Choroid plexus epithelial cell (primary cell): Measurements from ENCODE around the gene MYRF.
A peak's percentile ranks its signal among the peaks of the same experiment; 100 is the strongest.

Experiments used
- DNase-seq: peaks from one replicate; pipeline ENCODE4 v3.0.0-alpha.2; 2010; ENCODE audit warnings: low read depth
- H3K4me3 ChIP-seq: 2 replicates; pipeline ENCODE4 v1.5.1; 2011; ENCODE audit warnings: low read depth, mild to moderate bottlenecking, control low read depth, low read length, moderate library complexity
- TF ChIP-seq, protein P1 (sequence below): conservative IDR thresholded peaks from 2 replicates; pipeline ENCODE4 v1.5.1; 2011; ENCODE audit warnings: low read depth, mild to moderate bottlenecking, control low read depth, inconsistent platforms, low read length, moderate library complexity

The MYRF gene

DNA sequence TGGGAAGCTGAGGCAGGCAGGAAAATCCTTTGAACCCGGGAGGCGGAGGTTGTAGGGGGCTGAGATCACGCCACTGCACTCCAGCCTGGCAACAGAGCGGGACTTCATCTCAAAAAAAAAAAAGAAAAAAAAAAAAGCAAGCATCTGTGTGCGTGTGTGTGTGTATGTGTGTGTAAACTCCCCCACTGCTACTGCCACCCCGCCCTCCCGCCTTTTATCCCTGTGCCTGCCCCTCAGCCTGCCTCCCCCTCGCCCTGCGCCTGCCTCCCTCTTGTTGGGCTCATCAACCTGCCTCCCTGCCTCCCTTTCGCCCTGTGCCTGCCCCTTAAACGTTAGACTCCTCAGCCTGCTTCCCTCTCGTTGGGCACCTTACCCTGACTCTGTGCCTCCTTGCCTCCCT, 22.0 kb downstream of the MYRF start:
- H3K4me3 ChIP-seq: no peak overlapping the region
- no peak for DNase-seq
- TF ChIP-seq, protein P1, sequence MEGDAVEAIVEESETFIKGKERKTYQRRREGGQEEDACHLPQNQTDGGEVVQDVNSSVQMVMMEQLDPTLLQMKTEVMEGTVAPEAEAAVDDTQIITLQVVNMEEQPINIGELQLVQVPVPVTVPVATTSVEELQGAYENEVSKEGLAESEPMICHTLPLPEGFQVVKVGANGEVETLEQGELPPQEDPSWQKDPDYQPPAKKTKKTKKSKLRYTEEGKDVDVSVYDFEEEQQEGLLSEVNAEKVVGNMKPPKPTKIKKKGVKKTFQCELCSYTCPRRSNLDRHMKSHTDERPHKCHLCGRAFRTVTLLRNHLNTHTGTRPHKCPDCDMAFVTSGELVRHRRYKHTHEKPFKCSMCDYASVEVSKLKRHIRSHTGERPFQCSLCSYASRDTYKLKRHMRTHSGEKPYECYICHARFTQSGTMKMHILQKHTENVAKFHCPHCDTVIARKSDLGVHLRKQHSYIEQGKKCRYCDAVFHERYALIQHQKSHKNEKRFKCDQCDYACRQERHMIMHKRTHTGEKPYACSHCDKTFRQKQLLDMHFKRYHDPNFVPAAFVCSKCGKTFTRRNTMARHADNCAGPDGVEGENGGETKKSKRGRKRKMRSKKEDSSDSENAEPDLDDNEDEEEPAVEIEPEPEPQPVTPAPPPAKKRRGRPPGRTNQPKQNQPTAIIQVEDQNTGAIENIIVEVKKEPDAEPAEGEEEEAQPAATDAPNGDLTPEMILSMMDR: no peak

DNA sequence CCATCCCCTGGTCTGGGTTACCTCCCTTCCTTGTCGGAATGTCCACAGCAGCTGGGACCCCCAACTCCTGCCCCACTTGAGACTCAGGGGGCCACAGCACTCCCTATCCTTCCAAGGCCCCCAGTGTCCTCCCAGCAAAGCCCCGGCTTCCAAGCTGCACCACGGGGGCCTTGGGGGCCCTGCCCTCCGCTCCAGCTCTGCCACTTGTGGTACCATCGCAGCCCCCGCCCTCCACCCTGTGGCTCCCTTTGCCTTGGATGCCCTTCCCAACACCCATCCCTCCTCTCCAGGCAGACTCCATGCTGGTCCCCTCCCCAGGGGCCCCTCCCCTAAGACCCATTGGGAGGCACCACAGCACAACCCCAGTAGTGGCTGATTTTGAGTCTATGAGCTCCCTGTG, 22.7 kb downstream of the MYRF start:
- TF ChIP-seq, protein P1: no peak
- H3K4me3 ChIP-seq: no peak overlapping the region
- DNase-seq: no peak

DNA sequence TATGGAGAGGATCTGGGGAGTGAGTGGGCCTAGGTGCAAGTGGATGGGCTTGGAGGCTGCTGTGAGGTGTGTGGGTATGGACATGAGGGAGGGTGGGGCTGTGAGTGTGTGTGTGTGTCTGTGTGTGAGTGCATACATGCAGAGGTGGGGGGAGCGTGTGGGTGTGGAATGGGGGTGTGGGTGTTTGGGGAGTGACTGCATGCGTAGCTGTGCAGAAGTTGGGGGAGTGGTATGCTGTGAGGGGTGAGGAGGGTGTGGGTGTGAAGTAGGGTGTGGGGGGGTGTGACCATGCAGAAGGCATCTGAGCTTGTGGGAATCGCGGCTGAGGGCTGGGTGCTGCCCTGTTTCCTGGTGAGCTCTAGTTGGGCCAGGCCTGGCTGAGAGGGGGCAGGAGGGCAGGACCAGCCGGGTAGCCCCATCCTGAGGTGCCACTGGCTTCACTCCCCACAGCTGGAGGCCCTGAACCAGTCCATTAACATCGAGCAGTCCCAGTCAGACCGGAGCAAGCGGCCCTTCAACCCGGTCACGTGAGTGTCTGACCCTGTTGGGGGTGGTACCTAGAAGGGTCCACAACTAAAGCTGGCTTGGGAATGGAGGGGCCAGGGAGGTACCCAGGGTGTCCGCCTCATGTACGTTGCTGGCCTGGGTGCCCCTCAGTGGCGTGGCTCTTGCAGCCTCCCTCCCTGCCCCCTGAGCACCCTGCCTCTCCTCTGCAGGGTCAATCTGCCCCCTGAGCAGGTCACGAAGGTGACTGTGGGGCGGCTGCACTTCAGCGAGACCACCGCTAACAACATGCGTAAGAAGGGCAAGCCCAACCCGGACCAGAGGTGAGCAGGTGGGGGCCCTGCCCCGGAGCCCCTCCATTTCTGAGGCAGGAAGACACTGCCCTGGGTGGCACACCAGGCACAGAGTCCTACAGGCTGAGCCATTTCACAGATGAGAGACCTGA, 23.4 kb downstream of the MYRF start:
- no peak for DNase-seq
- no peak overlapping the region for H3K4me3 ChIP-seq
- TF ChIP-seq, protein P1: no peak

DNA sequence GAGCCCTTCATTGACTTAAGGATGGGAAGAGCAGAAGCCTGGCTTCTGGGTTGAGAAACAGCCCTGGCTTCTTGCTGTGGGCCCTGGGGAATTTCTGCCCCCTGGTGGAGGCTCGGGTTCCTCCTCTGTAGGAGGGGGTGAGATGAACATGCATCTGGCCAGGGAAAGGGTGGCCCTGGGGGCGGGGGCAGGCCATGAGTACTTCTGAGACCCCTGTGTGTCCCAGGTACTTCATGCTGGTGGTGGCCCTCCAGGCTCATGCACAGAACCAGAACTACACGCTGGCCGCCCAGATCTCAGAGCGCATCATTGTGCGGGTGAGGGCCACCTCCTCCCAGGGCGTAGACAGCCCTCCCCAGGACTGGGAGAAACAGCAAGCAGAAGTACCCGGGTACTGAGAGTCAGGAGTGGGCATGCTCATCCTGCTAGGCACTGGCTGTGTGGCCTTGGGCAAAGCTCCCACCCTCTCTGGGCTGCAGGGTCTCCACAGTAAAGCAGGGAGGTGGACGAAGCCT, 24.2 kb downstream of the MYRF start:
- peak; percentile 90 for DNase-seq
- no peak overlapping the region for H3K4me3 ChIP-seq
- TF ChIP-seq, protein P1: peak; percentile 91

DNA sequence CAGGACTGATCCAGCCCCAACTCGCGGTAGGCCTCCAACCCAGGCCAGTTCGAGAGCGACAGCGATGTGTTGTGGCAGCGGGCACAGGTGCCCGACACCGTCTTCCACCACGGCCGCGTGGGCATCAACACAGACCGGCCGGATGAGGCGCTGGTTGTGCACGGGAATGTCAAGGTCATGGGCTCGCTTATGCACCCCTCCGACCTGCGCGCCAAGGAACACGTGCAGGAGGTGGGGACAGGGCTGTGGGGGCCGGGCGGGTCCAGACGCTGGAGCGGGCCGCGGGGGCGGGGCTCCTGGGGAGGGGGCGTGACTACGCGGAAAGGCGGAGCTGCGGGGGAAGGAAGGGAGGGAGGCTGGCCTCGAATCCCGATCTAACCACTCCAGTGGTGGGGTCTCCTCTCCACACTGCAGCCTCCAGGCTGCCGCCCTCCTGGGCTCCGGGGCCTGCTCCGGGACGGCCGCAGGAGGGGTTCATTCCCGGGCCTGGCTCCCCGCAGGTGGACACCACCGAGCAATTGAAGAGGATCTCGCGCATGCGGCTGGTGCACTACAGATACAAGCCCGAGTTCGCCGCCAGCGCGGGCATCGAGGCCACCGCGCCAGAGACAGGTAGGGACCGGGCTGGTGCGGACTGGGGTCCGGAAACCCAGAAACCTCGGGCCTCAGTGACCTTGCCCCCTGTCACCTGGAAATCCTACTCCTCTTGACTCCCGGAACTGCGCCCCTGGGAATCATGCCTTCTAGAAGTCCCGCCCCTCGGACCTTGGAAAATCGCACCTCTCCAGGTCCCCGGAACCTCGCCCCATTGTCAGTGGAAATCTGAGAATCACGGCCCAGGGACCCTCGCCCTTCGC, 25.0 kb downstream of the MYRF start:
- H3K4me3 ChIP-seq: no peak overlapping the region
- TF ChIP-seq, protein P1: no peak
- DNase-seq: no peak

DNA sequence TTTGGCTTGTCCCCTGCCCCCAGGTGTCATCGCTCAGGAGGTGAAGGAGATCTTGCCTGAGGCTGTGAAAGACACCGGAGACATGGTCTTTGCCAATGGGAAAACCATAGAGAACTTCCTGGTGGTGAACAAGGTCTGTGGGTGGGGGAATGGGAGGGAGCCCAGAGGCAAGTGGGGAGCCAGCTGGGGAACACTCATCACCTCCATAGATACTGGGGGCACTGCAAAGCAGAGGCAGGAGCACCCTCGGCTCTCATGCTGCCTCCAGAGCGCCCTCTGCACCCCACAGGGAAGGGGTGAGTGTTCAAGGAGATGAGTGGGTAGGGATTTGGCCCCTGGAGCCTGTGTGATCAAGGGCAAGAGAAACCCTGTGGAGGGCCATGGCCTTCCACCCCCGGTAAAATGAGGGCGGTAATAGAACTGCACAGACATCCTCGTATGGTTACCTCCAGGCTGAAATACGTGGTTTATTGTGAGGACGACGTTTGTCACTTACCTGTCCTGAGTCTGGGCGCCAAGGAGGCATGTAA, 26.0 kb downstream of the MYRF start:
- DNase-seq: no peak
- no peak overlapping the region for H3K4me3 ChIP-seq
- TF ChIP-seq, protein P1: no peak
